ENCODE measurements around the gene ANKRD39.

ANKRD39 gene

DNA sequence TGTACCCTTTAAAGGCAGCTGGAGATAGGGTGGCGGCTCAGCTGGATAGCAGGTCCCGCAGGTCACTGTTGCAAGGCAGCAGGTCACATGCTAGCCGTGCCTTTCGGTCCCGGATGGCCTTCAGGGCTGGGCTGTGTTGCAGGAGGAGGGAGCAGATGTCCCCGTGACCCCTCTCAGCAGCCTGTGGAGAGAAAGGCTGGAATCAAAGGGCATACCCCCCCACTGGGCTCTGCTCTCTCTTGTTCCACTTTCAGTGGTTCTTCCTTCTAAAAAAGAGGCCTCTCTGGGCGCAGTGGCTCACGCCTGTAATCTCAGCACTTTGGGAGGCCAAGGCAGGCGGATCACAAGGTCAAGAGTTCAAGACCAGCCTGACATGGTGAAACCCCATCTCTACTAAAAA lies 9.6 kb downstream of the ANKRD39 start:
- DNase-seq = no peak

- no peak for DNase-seq
These were observed 10.2 kb downstream of the ANKRD39 start for GRCh38 chr2:96847586-96847985.

DNA sequence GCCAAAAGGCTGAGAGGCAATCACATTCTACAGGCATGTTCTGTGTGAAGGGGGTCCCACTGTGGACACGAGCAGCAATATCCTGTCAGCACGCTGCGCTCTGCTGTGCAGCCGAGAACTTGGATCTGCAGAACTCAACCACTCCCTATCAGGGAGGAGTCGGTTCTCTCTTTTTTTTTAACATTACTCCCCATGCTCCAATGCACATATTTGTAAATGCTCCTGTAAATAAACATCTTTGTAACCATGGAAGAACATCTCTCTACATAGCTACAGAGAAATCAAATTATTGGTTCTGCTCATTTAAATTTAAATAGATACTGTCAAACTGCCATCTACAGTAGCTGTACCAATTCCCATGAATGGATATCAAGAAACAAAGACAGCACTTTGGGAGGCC lies 11.0 kb downstream of the ANKRD39 start:
- no peak for DNase-seq

GRCh38 chr2:96844405-96844808 lies 13.4 kb downstream of the ANKRD39 start:
- no peak for DNase-seq

GRCh38 chr2:96843538-96844268 lies 14.1 kb downstream of the ANKRD39 start, which contains the start of gene ANKRD23:
Gene ANKRD23, minus strand, starts transcription at chr2:96844021. Its CDS starts 29 bp downstream, at chr2:96843992.
- no peak for DNase-seq

GRCh38 chr2:96842600-96842999 lies 15.2 kb downstream of the ANKRD39 start:
- no peak for DNase-seq

- no peak for DNase-seq
These were observed 15.9 kb downstream of the ANKRD39 start for GRCh38 chr2:96841701-96842495.

- DNase-seq = no peak
These were observed 17.7 kb downstream of the ANKRD39 start for GRCh38 chr2:96839875-96840850.

- peak; percentile 84 to 88 for DNase-seq
These were observed 18.4 kb downstream of the ANKRD39 start for GRCh38 chr2:96839293-96839874.

DNA sequence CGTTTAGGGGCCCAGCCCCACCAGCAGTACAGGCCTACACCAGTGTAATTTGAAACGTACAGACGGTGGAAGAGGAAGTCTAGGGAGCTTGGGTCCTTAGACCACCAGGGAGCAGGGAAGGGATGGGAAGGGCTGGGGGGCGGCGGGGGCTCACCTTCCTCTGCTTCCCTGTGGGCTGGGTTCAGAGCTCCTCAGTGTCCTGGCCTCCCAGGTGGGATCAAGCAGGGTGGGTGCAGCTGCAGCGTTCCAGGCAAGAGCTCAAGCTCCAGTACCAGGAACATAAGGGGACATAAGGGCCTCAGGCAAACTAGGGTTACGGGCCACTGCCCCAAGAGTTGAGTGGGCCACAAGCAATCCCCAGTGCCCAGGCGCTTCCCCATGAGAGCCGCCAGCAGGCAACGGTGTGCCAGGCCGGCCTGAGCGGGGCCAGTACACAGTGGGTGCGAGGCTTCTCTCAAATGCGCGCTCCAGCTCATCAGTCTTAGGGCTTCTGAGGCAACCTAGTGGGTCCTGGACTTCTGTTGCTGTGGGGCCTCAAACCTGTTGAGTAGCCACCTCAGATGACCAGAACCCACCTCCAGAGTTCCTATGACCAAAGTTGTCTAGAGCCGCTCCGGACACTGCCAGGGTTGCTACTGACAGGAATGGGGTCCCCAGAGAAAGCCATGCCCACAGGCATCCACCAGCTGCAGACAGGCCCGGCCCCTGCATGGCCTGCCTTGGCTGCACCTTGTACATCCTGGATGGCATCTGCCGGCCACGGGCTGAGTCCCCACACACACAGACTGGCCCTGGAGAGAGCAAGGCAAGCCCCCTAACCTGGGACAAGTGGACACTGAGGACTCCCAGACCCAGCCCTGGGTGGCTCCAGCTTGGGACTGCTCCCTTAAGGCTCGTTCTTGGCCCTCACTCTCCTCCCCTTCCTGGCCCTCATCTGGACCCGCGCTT lies 19.2 kb downstream of the ANKRD39 start:
- DNase-seq = no peak

DNA sequence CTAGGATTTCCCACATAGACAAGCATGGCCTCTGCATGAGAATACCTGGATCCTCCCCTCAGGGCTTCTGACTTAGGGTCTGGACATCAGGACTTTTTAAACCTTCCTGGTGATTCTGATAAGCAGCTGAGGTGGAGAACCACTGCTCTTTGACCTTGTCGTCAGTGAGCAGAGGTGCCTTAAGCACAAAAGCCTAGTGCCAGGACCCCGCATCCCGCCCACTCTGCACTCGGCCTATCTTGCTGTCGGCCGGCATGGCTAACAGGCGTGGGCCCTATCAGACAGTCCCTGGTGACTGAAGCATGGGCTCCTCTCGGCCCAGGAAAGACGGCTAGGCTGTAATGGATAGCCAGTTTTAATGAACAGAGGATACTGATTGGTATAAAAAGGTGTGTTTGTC lies 20.2 kb downstream of the ANKRD39 start:
- DNase-seq = no peak

DNA sequence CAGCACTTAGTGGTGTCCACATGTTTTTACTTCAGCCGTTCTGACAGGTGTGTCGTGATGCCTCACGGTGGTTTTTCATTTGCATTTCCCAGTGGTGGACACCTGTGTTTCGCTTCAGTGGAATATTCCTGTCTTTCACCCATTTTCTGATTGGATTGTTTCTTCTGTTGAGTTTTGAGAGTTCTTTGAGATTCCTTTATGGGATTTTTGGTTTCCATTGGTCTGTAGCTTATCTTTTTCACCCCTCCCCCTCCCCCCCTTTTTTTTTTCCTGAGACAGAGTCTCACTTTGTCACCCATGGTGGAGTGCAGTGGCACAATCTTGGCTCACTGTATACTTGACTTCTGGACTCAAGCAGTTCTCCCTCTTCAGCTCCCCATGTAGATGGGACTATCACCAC lies 22.0 kb downstream of the ANKRD39 start:
- DNase-seq = no peak

DNA sequence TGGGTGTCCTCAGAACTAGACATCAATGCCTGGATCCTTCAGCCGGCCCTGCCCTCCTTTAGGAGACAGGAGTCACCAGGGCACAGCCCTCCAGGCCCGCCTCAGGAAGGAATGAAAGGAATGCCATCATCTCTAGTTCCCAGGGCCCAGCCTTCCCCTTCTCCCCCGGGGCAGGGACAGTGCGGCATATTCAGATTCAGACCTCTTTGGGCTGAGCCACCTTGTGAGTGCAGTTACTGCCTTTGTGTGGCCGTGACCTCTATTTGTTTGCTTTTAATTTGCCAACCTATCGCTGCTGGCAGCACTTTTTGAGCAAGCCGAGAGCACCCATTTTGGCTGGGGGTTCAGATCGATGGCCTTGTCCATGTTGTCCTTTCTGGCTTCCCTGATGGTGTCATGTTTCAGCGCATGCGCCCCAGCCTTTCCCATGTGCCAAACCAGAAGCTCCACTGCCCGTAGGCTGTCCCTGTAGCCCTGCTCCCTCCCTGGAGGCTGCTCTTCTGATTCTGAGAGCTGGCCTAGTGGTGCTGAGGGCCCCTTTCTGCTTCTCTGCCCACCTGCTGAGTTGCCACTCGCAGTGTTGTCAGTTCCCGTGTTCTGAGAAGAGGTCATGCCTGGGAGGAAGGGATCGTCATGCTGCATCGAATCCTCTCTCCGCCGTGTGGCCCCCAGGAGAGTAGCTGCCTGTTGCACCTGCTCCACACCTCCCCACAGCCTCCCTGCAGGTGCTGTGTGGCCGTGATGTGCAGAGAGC lies 24.9 kb downstream of the ANKRD39 start:
- no peak for DNase-seq

- no peak for DNase-seq
These were observed 25.4 kb downstream of the ANKRD39 start for GRCh38 chr2:96832408-96832753.

DNA sequence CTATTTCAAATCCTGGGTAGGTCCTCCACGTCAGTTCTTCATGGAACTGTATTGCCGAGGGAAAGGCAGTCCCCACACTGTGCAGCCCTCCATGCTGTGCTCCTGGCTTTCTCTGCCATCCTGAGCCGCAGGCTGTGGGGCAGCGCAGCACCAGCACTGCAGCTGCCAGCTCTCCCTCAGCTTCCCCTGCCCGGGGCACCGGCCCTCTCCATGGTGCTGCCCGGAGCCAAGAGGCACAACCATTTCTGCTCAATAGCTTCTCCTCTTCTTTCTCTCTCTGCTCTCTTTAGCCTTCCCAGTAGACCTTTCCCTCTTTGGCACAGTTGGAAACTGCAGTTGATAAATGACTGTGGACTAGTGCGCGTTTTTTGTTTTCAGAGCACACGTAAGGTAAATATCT lies 26.1 kb downstream of the ANKRD39 start:
- no peak for DNase-seq

DNA sequence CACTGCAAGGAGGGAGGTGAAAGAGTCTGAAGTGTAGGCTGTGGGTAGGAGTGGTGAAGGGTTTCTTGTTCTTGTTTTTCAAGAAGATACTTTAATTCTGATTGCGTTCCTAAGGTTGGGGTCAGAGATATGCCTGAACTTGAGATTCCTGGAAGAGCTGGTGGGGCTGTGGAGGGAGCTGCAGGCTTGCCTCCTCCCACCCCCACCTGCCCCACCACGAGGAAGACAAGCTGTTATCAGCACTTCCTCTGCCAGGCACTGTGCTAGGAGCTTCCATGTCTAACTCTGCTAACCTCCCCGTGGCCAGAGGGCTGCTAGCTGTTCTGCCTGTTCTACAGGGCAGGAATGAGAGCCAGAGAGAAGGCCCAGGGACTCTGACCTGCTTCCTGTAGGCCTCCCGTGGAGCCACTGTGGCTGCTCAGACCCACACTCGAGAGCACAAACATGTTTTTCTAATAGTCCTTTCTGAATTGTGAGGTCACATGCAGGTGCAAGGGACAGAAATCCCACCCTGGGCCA lies 27.7 kb downstream of the ANKRD39 start:
- no peak for DNase-seq

DNA sequence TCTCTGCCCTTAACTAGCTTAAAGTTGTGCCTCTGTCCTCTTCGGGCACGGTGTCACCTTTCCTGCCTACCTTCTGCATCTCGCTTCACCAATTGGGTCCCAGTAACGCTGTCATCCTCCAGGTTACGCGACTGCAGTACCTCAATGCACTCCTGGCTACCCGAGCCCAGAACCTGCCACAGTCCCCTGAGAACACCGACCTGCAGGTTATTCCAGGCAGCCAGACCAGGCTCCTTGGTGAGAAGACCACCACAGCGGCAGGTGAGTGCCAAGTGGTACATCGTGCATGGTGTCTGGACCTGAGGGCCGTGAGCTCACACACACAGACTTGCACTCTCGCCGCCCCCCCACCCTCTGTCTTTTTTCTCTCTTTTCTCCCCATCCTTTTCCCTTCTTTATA lies 28.9 kb downstream of the ANKRD39 start:
- no peak for DNase-seq

- no peak for DNase-seq
These were observed 29.4 kb downstream of the ANKRD39 start for GRCh38 chr2:96828436-96828835.

DNA sequence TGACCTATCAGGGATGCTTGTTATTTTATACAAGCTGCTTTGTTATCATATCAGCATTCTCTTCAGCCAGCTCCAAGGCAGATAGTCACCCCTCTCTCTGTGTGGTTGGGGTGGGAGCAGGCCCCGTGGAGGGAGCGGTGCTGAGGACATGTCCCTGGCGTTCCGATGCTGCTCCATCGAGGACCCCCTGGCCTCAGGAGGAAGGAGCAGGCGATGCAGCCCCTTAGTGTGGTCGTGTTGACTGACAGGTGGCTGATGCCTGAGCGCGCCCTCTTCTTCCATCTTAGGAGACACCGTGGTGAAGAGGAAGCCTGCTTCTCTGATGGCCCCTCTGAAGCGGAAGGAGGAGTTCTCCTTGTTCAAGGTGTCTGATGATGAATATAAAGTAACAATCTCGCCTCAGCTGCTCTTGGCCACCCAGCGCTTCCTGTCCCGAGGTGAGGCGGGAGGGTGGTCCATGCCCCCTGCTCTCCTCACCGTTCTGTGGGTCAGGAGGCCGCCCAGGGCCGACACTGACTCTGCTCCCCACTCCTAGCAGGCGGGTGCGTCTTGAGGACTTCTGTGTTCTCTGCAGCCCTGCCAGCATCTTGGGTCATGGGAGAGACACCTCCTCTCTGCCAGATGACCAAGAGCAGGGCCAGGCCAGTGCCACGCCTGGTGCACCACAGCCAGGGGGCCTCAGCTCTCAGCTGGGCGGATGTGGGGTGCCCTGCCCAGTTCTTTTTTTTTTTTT lies 31.1 kb downstream of the ANKRD39 start:
- DNase-seq = no peak

GRCh38 chr2:96825057-96825456 lies 32.8 kb downstream of the ANKRD39 start:
- no peak for DNase-seq

Data from activated CD4-positive, alpha-beta T cell treated with anti-CD3 and anti-CD28 coated beads, Interleukin-2, amount 50 U/mL, for 48 hours (primary cell).